Endothelial cell of hepatic sinusoid (primary cell): Measurements from ENCODE around the gene OSBPL9.
"Not testable (repeated sequence)": the region's sequence is repeated elsewhere in the genome, so short reads cannot be mapped to it uniquely, and the experiment has no call there.

Experiments used
- in situ Hi-C: cut with HindIII; loops from 2 replicates; pipeline ENCODE4 v1.10.0; 2017; ENCODE audit warnings: low sequenced_read_pairs

The OSBPL9 gene

GRCh38 chr1:51631747-51632146 is 14.9 kb downstream of the OSBPL9 start:
- in situ Hi-C loops, result no loop called here

GRCh38 chr1:51634618-51635017 is 17.7 kb downstream of the OSBPL9 start:
- in situ Hi-C loops, result no loop called here

GRCh38 chr1:51635615-51636014 is 18.7 kb downstream of the OSBPL9 start:
- in situ Hi-C loops, result no loop called here

DNA sequence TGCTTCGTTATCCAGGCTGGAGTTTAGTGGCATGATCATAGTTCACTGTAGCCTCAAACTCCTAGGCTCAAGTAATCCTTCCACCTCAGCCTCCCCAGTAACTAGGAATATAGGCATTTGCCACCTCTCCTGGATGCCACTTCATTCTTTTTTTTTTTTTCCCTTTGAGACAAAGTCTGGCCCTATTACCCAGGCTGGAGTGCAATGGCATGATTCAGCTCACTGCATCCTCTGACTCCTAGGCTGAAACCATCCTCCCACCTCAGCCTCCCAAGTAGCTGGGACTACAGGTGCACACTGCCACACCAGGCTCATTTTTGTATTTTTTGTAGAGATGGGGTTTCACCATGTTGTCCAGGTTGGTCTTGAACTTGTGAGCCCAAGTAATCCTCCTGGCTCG is 19.3 kb downstream of the OSBPL9 start:
- in situ Hi-C loops, result no loop called here

GRCh38 chr1:51636764-51637522 is 20.1 kb downstream of the OSBPL9 start:
- in situ Hi-C loops, result no loop called here

DNA sequence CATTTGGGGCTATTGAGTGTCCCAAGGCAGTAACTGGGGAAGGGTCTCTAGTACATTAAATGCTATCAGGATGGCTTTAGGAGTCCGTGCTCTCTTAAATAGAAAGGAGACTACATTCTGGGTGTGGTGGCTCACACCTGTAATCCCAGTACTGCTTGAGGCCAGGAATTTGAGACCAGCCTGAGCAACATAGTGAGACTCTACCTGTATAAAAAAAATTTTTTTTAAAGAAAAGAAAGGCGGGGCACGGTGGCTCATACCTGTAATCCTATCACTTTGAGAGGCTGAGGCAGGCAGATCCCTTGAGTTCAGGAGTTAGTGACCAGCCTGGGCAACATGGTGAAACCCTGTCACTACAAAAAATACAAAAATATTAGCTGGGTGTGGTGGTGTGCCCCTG is 21.5 kb downstream of the OSBPL9 start:
- in situ Hi-C loops, result no loop called here

DNA sequence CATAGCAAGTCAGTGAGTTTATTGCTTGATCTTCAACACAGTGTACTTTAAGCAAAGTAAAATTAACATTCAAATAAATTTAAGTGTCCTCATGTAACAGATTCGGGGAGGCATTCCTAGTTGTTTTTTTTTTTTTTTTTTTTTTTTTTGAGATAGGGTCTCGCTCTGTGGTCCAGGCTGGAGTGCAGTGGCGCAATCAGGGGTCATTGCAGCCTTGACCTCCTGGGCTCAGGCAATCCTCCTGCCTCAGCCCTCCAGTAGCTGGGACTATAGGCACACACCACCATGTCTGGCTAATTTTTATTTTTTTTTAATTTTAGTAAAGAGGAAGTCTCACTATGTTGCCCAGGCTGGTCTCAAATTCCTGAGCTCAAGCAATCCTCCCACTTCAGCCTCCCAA is 22.8 kb downstream of the OSBPL9 start:
- in situ Hi-C loops, result loop anchor here (5.0 kb wide), 1 partner anchor 93 kb away; no protein-coding TSS in a partner anchor

DNA sequence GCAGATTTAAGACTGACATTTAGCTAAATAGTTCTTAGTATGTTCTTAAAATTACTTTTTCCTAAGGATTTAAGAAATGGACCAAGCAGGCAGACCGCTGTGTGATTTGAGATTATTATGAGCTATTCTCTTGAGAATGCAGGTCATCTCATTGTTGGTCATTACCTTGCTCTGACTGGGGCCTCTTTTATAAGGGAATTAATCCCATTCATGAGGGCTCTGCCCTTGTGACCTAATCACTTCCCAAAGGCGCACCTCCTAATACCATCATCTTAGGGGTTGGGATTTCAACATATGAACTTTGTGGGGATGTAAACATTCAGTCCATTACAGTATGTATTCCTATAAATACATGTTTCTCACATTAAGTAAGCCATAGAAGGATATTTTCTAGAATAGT is 24.2 kb downstream of the OSBPL9 start:
- in situ Hi-C loops, result loop anchor here (5.0 kb wide), 1 partner anchor 91 kb away; no protein-coding TSS in a partner anchor

GRCh38 chr1:51642739-51643142 is 25.8 kb downstream of the OSBPL9 start:
- in situ Hi-C loops, result loop anchor here (5.0 kb wide), 1 partner anchor 90 kb away; no protein-coding TSS in a partner anchor

DNA sequence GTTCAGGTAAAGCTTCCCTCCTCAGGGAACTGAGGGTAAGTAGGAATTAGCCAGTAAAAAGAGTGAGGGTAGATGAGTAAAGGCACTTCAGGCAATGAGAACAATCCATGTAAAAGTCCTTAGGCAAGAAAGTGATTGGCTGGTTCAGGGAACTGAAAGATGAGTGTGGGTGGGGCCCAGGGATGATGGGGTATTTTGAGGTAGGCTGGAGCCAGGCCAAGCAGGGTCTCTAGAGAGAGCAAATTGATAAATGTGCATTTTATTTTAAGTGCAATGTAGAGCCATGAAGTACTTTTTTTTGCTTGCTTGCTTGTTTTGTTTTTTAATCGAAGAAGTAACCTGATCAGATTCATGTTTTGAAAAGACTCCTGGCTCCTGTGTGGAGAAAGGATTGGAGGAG is 26.5 kb downstream of the OSBPL9 start:
- in situ Hi-C loops, result loop anchor here (5.0 kb wide), 1 partner anchor 89 kb away; no protein-coding TSS in a partner anchor

DNA sequence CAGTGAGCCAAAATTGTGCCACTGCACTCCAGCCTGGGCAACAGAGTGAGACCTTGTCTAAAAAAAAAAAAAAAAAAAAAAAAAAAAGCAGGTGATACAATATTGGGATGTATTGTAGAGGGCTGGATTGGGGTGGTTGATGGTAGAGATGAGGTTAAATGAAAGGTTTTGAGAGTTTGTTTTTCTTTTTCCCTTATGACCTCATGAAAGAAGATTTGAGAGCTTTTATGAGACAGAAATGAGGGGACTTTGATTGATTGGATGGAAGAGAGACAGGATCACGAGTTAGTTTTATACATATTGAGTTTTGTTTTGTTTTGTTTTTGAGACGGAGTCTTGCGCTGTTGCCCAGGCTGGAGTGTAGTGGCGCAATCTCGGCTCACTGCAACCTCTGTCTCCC is 27.1 kb downstream of the OSBPL9 start:
- in situ Hi-C loops, result loop anchor here (5.0 kb wide), 1 partner anchor 88 kb away; no protein-coding TSS in a partner anchor

DNA sequence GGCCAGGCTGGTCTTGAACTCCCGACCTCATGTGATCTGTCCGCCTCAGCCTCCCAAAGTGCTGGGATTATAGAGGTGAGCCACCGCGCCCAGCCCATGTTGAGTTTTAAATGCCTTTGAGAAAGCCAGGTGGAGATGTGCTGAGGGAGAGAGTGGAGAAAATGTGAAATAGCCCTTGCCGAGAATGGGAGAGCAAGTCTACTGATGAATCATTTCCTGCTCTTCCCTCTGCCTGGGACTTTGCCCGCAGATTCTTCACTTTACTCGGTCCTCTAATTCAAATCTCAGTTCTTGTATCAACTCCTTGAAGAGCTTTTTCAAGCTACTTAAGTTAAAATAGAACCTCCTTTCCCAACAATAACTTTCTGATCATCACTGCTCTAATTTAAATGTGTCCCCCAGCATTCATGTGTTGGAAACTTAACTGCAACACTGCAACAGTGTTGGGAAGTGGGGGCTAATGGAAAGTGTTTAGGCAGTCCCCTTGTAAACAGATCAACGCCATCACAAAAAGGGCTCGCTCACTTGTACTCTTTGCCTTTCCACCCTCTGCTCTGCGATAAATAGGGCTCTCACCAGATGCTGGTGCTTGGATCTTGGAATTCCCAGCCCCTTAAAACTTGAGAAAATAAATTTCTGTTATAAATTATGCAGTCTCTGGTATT is 27.8 kb downstream of the OSBPL9 start:
- in situ Hi-C loops, result loop anchor here (5.0 kb wide), 1 partner anchor 88 kb away; no protein-coding TSS in a partner anchor

DNA sequence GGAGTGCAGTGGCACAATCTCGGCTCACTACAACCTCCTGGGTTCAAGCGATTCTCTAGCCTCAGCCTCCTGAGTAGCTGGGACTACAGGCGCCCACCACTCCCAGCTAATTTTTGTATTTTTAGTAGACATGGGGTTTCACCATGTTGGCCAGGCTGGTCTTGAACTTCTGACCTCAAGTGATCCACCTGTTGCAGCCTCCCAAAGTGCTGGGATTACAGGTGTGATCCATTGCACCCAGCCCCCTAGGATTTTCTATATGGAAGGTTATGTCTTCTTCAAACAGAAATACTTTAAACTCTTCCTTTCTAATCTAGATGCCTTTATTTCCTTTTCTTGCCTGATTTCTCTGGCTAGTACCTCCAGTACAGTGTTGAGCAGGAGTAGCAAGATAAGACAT is 29.7 kb downstream of the OSBPL9 start:
- in situ Hi-C loops, result not testable (repeated sequence)

GRCh38 chr1:51648180-51649109 is 31.6 kb downstream of the OSBPL9 start:
- in situ Hi-C loops, result no loop called here

DNA sequence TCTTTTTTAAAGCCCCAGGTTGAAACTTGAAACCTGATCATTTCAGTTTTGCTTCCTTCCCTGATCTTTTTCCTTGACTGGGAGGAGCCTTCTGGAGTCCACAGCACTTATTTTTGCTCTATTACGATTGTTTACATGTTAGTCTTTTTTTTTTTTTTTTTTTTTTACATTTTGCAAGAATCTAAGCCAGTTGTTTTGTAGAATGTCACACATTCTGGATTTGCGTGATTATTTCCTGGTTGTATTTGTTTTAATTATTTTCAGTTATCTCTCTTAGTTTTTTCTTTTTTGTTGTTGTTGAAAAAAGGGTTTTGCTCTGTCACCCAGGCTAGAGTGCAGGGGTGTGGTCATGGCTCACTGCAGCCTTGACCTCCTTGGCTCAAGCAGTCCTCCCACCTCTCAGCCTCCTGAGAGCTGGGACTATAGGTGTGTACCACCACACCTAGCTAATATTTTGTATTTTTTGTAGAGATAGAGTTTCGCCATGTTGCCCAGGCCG is 32.8 kb downstream of the OSBPL9 start:
- in situ Hi-C loops, result no loop called here

GRCh38 chr1:51650198-51650597 is 33.3 kb downstream of the OSBPL9 start:
- in situ Hi-C loops, result no loop called here

GRCh38 chr1:51651552-51651942 is 34.7 kb downstream of the OSBPL9 start:
- in situ Hi-C loops, result no loop called here

DNA sequence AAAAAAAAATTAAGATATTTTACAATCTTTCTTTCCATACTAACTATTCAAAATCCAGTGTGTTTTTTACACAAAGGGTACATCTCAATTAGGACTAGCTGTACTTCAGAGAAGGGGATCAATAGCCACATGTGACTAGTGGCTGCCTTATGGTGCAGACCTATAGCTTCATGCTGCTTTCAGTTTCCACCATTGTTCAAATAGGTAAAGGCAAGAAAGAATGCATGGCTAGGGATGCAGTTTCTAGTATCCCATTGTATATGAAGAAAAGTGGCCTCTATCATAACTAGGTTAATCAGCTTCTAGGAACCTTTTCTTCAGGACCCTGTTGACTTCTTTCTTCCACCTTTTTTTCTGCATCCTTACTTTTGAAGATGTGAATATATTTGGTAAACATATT is 35.7 kb downstream of the OSBPL9 start:
- in situ Hi-C loops, result no loop called here

DNA sequence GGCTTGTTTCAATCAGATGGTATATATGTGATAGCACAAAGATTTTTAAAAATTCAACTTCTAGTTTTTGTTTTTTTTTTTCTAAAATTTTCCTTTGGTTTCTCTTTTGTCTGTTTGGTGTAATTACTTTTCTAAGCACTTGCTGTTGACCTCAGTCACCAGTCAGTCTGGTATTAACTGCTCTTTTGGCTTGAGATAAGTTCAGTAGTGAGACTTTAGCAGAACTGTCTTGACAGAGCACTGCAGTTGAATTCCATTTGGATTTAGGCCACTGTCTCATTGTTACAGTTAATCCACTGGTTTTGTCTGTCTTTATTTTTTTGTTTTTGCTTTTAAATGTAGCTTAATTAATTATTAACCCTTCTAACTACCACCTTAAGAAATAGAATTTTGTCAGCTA is 36.2 kb downstream of the OSBPL9 start:
- in situ Hi-C loops, result no loop called here

- in situ Hi-C loops, result no loop called here
Measured at GRCh38 chr1:51654000-51654399, 37.1 kb downstream of the OSBPL9 start.

DNA sequence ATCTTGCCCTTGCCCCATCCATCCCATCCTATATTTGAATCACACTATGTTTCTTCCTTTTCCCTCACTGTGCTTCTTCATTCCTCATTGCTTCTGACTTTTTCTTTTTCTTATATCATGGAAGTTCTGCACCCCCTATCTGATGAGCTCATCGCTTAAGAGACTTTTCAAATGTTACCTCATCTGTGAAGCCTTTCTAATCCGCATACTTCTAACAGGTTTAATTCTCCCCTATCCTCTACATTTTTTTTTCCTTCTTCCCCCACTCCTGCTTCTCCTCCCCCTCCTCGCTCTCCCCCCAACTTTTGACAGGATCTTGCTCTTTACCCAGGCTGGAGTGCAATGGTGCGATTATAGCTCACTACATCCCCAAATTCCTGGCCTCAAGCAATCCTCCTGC is 39.5 kb downstream of the OSBPL9 start:
- in situ Hi-C loops, result no loop called here
